Stomach (tissue), 9 donors: ENCODE results near the gene ARHGAP15. TPM values are rescaled to one million over a fixed set of nuclear protein-coding genes. Genes with fewer than 3 reads are reported as not detected.

Source experiments
- DNase-seq, 2 donors: peaks; one replicate each; pipeline versions ENCODE4 v3.0.0 to v3.0.0-alpha.2; 2013 to 2019
- H3K27ac ChIP-seq, 5 donors: fragments of 200-600 bp in 4 of 5; sonication (generic) in 4 of 5; one replicate each; pipeline ENCODE4 v1.5.1; 2013 to 2019; ENCODE audit warnings: mild to moderate bottlenecking in 1 of 5, moderate library complexity in 1 of 5
- H3K27me3 ChIP-seq, 3 donors: fragments of 200-600 bp; sonication (generic); one replicate each; pipeline ENCODE4 v1.5.1; 2017 to 2019; ENCODE audit warnings: mixed run types in 1 of 3
- H3K36me3 ChIP-seq, 4 donors: fragments of 200-600 bp; sonication (generic); 1 replicate in 3 of 4; 2 replicates in 1 of 4; pipeline ENCODE4 v1.5.1; 2016 to 2019
- H3K4me1 ChIP-seq, 4 donors: fragments of 200-600 bp; sonication (generic); one replicate each; pipeline ENCODE4 v1.5.1; 2016 to 2019
- H3K4me3 ChIP-seq, 4 donors: fragments of 200-600 bp; sonication (generic) in 3 of 4; one replicate each; pipeline ENCODE4 v1.5.1; 2016 to 2019; ENCODE audit warnings: mild to moderate bottlenecking in 1 of 4
- H3K9me3 ChIP-seq, 4 donors: fragments of 200-600 bp; sonication (generic); one replicate each; pipeline ENCODE4 v1.5.1; 2016 to 2019
- EP300 ChIP-seq: sonication (generic); formaldehyde crosslinking; IDR thresholded peaks from one replicate; pipeline ENCODE4 v1.6.1; 2017; ENCODE audit warnings: antibody characterized with exemption
- POLR2A ChIP-seq, 4 donors: fragments of 450-650 bp; IDR thresholded peaks; one replicate each; pipeline ENCODE4 v1.6.1; 2016; ENCODE audit warnings: antibody characterized with exemption in 4 of 4, control low read depth in 2 of 4, mild to moderate bottlenecking in 1 of 4, moderate library complexity in 1 of 4
- POLR2AphosphoS5 ChIP-seq, 3 donors: sonication (generic); formaldehyde crosslinking; IDR thresholded peaks; one replicate each; pipeline ENCODE4 v1.6.1; 2016; ENCODE audit warnings: antibody characterized with exemption in 3 of 3
- WGBS, 5 donors: extraction: QIAGEN DNeasy Blood & Tissue Kit in 3 of 5; methylation state at CpG; one replicate each; pipeline versions ENCODE4 v1.1.5 to v1.1.7; 2013 to 2018; 5-methylcytosine and 5-hydroxymethylcytosine counted together
- intact Hi-C: fragments of 100-400 bp; cut with DNase I; formaldehyde crosslinking; loops from one replicate; pipeline ENCODE4 v1.15.1; 2023; ENCODE audit warnings: low total_unique reads
- polyA plus RNA-seq, 3 donors: library from polyadenylated mRNA; stranded (reverse); fragments of 200-250 nt; gene quantifications; one replicate each; pipeline ENCODE4 v1.2.3, GENCODE V29; 2013
- total RNA-seq, 5 donors: library from RNA; depleted of rRNA; stranded (reverse); fragments of >200 nt; gene quantifications; one replicate each; pipeline versions ENCODE4 v1.1.0 to v1.2.3, GENCODE V29; 2014 to 2016
- TF ChIP-seq, protein P1 (sequence below), 7 experiments: fragments of 450-650 bp in 4 of 7; fragments of 200-600 bp in 3 of 7; sonication (generic) in 3 of 7; IDR thresholded peaks; one replicate each; pipeline ENCODE4 v1.5.1; 2016 to 2019; ENCODE audit warnings: antibody characterized with exemption in 7 of 7, control low read depth in 2 of 7, mild to moderate bottlenecking in 1 of 7
- donor health status: healthy with polysubstance abuse.
- donor health status: Bipolar disorder and iron deficiency.
- donor health status: healthy.

Gene ARHGAP15
- total and polyA plus RNA-seq, 8 donors: 1.8 to 66.3 (median 6.8) TPM; not detected in 1

DNA sequence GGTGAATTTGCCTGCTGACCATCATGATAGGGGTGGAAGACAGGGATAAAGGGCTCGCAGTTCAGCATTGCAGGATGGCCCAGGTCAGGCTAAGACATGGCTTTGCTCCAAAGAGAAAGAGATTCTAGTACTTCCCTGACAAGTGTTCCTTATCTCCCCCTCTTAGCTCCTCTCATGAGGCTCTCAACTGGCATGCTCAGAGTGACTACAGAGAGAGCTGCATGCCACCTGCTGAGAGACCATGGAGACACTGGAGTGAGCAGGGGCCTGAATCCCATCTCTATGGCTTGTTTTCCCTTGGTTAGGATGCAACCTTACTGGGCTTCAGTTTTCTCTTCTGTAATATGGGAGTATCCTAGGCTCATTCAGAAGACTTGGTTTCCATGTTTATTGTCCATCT lies 94.3 kb downstream of the ARHGAP15 start:
- H3K27ac ChIP-seq: no peak overlapping the region
- 76 to 85% (median 82%) methylated on average over 1 of the region's 1 CpG for WGBS, 5 donors
- intact Hi-C loops: no loop called here

DNA sequence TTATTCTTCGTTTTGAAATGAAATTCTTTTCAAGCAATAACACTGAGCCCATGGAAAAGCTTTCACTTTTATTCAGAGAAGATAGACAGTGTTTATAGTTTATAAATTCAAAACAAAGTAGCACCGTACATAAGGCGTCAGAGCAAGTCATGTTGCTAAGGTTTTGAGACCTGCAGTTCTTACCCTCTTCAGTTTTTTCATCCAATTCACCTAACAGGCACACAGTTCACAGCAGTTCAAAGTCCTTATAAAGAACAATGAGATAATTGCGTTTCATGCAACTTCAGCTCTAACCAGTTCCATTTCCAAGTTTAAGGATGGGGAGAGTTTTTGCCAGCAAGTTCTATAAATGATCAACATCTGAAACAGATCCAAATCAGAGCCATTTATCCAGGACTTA lies 96.7 kb downstream of the ARHGAP15 start:
- intact Hi-C loops: no loop called here
- H3K4me1 ChIP-seq: no peaks in the 10 kb centered on the region
- no peaks in the 10 kb centered on the region for H3K9me3 ChIP-seq
- 49 to 52% (median 51%) methylated on average over 4 of the region's 4 CpGs for WGBS, 5 donors
- no peak for DNase-seq
- no peak for TF ChIP-seq POLR2A (IDR thresholded peaks at IDR 0.05)
- TF ChIP-seq, protein P1, sequence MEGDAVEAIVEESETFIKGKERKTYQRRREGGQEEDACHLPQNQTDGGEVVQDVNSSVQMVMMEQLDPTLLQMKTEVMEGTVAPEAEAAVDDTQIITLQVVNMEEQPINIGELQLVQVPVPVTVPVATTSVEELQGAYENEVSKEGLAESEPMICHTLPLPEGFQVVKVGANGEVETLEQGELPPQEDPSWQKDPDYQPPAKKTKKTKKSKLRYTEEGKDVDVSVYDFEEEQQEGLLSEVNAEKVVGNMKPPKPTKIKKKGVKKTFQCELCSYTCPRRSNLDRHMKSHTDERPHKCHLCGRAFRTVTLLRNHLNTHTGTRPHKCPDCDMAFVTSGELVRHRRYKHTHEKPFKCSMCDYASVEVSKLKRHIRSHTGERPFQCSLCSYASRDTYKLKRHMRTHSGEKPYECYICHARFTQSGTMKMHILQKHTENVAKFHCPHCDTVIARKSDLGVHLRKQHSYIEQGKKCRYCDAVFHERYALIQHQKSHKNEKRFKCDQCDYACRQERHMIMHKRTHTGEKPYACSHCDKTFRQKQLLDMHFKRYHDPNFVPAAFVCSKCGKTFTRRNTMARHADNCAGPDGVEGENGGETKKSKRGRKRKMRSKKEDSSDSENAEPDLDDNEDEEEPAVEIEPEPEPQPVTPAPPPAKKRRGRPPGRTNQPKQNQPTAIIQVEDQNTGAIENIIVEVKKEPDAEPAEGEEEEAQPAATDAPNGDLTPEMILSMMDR (IDR thresholded peaks at IDR 0.05): no peak
- TF ChIP-seq POLR2AphosphoS5 (IDR thresholded peaks at IDR 0.05): no peak
- no peak for TF ChIP-seq EP300
- no peaks in the 10 kb centered on the region for H3K27me3 ChIP-seq
- no peak overlapping the region for H3K27ac ChIP-seq
- no peaks in the 10 kb centered on the region for H3K36me3 ChIP-seq
- no peak overlapping the region for H3K4me3 ChIP-seq

More for the DNA sequence above, 94.3 kb downstream of the ARHGAP15 start:
- Histone ChIP-seq H3K4me3 (no peak overlapping the region), H3K27me3 (no peaks in the 10 kb centered on the region), H3K4me1 (no peaks in the 10 kb centered on the region), H3K36me3 (no peaks in the 10 kb centered on the region), H3K9me3 (no peaks in the 10 kb centered on the region)
- DNase-seq: no peak
- TF ChIP-seq POLR2A (IDR thresholded peaks at IDR 0.05): no peak
- TF ChIP-seq EP300: no peak
- TF ChIP-seq, protein P1 (IDR thresholded peaks at IDR 0.05): no peak
- no peak for TF ChIP-seq POLR2AphosphoS5 (IDR thresholded peaks at IDR 0.05)

DNA sequence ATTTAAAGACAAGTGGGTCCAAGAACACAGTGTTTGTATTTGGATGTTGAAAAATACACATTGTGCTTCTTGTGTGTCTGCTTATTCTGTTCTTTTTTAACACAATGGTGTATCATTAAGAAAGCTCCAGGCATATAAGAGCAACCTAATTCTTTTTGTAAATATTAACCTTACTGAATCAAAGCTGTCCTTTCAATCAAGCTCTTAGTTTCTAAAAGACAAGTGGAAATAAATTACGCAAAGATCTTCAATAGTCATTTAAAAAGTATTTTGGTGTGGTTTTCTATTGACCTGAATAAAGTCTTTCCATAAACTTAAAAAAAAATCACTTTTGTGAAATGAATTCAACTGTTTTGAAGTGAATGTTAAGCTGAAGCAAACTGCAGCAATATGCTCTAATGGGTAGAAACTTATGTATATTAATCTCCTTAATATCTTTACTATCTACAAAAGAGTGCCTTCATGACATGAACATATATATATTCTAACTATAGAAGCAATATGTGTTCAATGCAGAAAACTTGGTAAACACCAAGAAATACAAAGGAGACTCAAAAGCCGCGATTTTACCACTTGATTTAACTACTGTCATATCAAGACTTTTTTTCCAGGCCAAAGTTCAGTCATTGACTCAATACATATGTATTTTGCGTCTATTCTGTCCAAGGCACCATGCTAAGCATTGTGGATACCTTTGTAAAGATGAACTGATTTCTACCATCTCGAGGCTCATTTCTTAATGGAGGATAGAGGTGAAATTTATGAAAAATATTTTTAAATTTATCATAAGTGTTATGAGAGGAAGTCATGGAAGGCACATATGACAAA lies 97.7 kb downstream of the ARHGAP15 start:
- peaks cover 0 to 4% (median 1%) of the 10 kb centered on the region in 4 donors for H3K9me3 ChIP-seq
- no peaks in the 10 kb centered on the region for H3K36me3 ChIP-seq
- intact Hi-C loops: no loop called here
- no peak for TF ChIP-seq POLR2A (IDR thresholded peaks at IDR 0.05)
- TF ChIP-seq, protein P1 (IDR thresholded peaks at IDR 0.05): no peak
- no peak for TF ChIP-seq EP300
- TF ChIP-seq POLR2AphosphoS5 (IDR thresholded peaks at IDR 0.05): no peak
- H3K4me3 ChIP-seq: no peak overlapping the region
- H3K27ac ChIP-seq: no peak overlapping the region
- 81 to 87% (median 82%) methylated on average over 5 of the region's 5 CpGs for WGBS, 5 donors
- no peaks in the 10 kb centered on the region for H3K27me3 ChIP-seq
- H3K4me1 ChIP-seq: no peaks in the 10 kb centered on the region
- no peak for DNase-seq

DNA sequence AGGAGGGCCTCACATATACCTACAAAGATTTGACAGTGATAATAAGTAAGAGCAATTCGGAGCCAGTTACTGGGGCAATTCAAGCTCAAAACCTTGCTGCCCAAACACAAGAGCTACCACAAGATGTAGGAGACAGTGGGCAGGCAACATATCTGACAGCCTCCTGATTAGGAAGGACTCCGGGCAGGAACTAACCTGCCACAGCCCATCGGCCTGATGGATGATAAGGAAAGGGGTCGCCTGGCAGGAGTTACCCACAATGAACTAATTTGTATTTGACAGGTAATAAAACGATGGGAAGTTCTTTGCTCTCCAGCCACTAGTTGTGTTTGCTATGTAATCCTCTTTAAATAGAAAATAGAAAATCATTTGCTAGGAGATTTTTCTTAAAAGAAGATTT lies 100.2 kb downstream of the ARHGAP15 start:
- no peak for DNase-seq
- Histone ChIP-seq H3K36me3 (no peaks in the 10 kb centered on the region), H3K4me3 (no peak overlapping the region), H3K27me3 (no peaks in the 10 kb centered on the region), H3K4me1 (no peaks in the 10 kb centered on the region), H3K9me3 (peaks cover 0 to 18% (median 12%) of the 10 kb centered on the region in 4 donors), H3K27ac (no peak overlapping the region)
- intact Hi-C loops: no loop called here
- TF ChIP-seq EP300 (no peak), POLR2AphosphoS5 (IDR thresholded peaks at IDR 0.05) (no peak), POLR2A (IDR thresholded peaks at IDR 0.05) (no peak)
- TF ChIP-seq, protein P1 (IDR thresholded peaks at IDR 0.05): no peak
- 33 to 58% (median 40%) methylated on average over 5 of the region's 5 CpGs for WGBS, 5 donors
